ENCODE results near the gene UEVLD. TPM values are rescaled to one million over a fixed set of nuclear protein-coding genes. Genes with fewer than 3 reads are reported as not detected.
A peak's percentile ranks its signal among the peaks of the same experiment; 100 is the strongest.

The UEVLD gene
- total RNA-seq, 1 experiment from 2014 or later = 31.6 TPM

DNA sequence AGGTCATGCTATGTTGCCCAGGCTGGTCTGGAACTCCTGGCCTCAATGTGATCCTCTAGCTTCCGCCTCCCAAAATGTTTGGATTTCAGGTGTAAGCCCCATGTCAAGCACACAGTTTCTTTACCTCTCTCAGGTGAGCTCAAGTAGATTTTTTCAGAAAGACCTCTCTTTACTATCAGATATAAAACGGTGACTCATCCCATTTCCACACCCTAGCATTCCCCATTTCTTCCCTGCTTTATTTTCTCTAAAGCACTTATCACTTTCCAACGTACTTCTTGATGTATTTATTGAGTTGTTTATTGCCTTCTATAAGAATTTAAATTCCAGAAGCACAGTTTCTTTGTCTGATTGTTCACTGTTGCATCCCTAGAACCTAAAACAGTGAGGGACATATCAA lies 65.5 kb downstream of the UEVLD start:
- Histone ChIP-seq H2AFZ (no peak overlapping the region), H3K79me2 (ENCODE audit: low read depth) (peaks cover 85% of the 10 kb centered on the region), H3K27ac (no peak overlapping the region), H3K9me3 (ENCODE audit: insufficient read depth, low read depth) (no peaks in the 10 kb centered on the region), H4K20me1 (ENCODE audit: insufficient read depth) (peaks cover 18% of the 10 kb centered on the region), H3K4me1 (replicated peaks; ENCODE audit: insufficient read depth) (peaks cover 29% of the 10 kb centered on the region), H3K9me2 (ENCODE audit: insufficient read depth) (no peaks in the 10 kb centered on the region), H3K36me3 (ENCODE audit: low read depth) (0 out of 2 replicates have a peak, but pooled peaks cover 5% of the 10 kb centered on the region), H3F3A (ENCODE audit: insufficient read depth, low read depth) (peaks cover 30% of the 10 kb centered on the region), H3K4me2 (no peak overlapping the region), H3K27me3 (ENCODE audit: insufficient read depth, low read depth) (no peaks in the 10 kb centered on the region), H3K4me3 (no peak overlapping the region)
- DNase-seq = peak in 1 of 2 experiments; percentile 61
- CTCF ChIA-PET = interaction anchor here (0.6 kb wide), 1 partner anchor 19 kb away, joined by 4 read pairs; no protein-coding TSS in a partner anchor
- POLR2A ChIA-PET (ENCODE audit: unreplicated experiment) = interaction anchor here (0.6 kb wide), 3 partner anchors 15 to 127 kb away, joined by 3 to 5 read pairs (median 4); no protein-coding TSS in a partner anchor
- BruUV-seq (replicated peaks) = no TSS peak
- intact Hi-C loops (cut with micrococcal nuclease; ENCODE audit: unreplicated experiment) = loop anchor here (10.0 kb wide), 2 partner anchors 128 to 408 kb away; partner anchors contain the start of gene LDHA
- TF ChIP-seq, protein P1, sequence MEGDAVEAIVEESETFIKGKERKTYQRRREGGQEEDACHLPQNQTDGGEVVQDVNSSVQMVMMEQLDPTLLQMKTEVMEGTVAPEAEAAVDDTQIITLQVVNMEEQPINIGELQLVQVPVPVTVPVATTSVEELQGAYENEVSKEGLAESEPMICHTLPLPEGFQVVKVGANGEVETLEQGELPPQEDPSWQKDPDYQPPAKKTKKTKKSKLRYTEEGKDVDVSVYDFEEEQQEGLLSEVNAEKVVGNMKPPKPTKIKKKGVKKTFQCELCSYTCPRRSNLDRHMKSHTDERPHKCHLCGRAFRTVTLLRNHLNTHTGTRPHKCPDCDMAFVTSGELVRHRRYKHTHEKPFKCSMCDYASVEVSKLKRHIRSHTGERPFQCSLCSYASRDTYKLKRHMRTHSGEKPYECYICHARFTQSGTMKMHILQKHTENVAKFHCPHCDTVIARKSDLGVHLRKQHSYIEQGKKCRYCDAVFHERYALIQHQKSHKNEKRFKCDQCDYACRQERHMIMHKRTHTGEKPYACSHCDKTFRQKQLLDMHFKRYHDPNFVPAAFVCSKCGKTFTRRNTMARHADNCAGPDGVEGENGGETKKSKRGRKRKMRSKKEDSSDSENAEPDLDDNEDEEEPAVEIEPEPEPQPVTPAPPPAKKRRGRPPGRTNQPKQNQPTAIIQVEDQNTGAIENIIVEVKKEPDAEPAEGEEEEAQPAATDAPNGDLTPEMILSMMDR (conservative IDR thresholded peaks at IDR 0.05) = no peak
- no peak for TF ChIP-seq EZH2 (IDR thresholded peaks at IDR 0.05; ENCODE audit: low read depth)

GRCh38 chr11:18522388-18522787 lies 66.1 kb downstream of the UEVLD start:
- Histone ChIP-seq H3K27me3 (ENCODE audit: insufficient read depth, low read depth) (no peaks in the 10 kb centered on the region), H3K9me3 (ENCODE audit: insufficient read depth, low read depth) (no peaks in the 10 kb centered on the region), H3K36me3 (ENCODE audit: low read depth) (0 out of 2 replicates have a peak, but pooled peaks cover 8% of the 10 kb centered on the region), H3K4me1 (replicated peaks; ENCODE audit: insufficient read depth) (peaks cover 24% of the 10 kb centered on the region), H3K79me2 (ENCODE audit: low read depth) (peaks cover 81% of the 10 kb centered on the region), H3F3A (ENCODE audit: insufficient read depth, low read depth) (peaks cover 24% of the 10 kb centered on the region; the same call in 1 of the 2 replicates), H3K9me2 (ENCODE audit: insufficient read depth) (no peaks in the 10 kb centered on the region), H2AFZ (no peak overlapping the region), H3K4me3 (no peak overlapping the region), H3K27ac (no peak overlapping the region), H3K4me2 (no peak overlapping the region), H4K20me1 (ENCODE audit: insufficient read depth) (peaks cover 18% of the 10 kb centered on the region)
- POLR2A ChIA-PET (ENCODE audit: unreplicated experiment) = interaction anchor here (0.6 kb wide), 1 partner anchor 127 kb away, joined by 5 read pairs; no protein-coding TSS in a partner anchor
- no TSS peak for BruUV-seq (replicated peaks)
- CTCF ChIA-PET = interaction anchor here (0.6 kb wide), 1 partner anchor 18 kb away, joined by 4 read pairs; no protein-coding TSS in a partner anchor
- intact Hi-C loops (cut with micrococcal nuclease; ENCODE audit: unreplicated experiment) = loop anchor here (10.0 kb wide), 2 partner anchors 128 to 408 kb away; partner anchors contain the start of gene LDHA
- no peak for DNase-seq
- TF ChIP-seq EZH2 (IDR thresholded peaks at IDR 0.05; ENCODE audit: low read depth) = no peak
- TF ChIP-seq, protein P1 (conservative IDR thresholded peaks at IDR 0.05) = 0 out of 2 replicates have a peak, but pooled peaks have one; percentile 21

GRCh38 chr11:18521122-18521521 lies 67.4 kb downstream of the UEVLD start:
- CTCF ChIA-PET = no interaction called here

More at GRCh38 chr11:18521122-18521521, 67.4 kb downstream of the UEVLD start:
- BruUV-seq (replicated peaks) = no TSS peak
- peaks cover 24% of the 10 kb centered on the region for H3K4me1 ChIP-seq (replicated peaks; ENCODE audit: insufficient read depth)
- TF ChIP-seq EZH2 (IDR thresholded peaks at IDR 0.05; ENCODE audit: low read depth) = no peak
- TF ChIP-seq, protein P1 (conservative IDR thresholded peaks at IDR 0.05) = no peak
- no peak overlapping the region for H2AFZ ChIP-seq
- H4K20me1 ChIP-seq (ENCODE audit: insufficient read depth) = peaks cover 18% of the 10 kb centered on the region
- no peaks in the 10 kb centered on the region for H3K9me3 ChIP-seq (ENCODE audit: insufficient read depth, low read depth)
- H3K4me3 ChIP-seq = no peak overlapping the region
- POLR2A ChIA-PET (ENCODE audit: unreplicated experiment) = no interaction called here
- DNase-seq = no peak
- peaks cover 74% of the 10 kb centered on the region for H3K79me2 ChIP-seq (ENCODE audit: low read depth)
- no peaks in the 10 kb centered on the region for H3K27me3 ChIP-seq (ENCODE audit: insufficient read depth, low read depth)
- H3K9me2 ChIP-seq (ENCODE audit: insufficient read depth) = no peaks in the 10 kb centered on the region
- H3K4me2 ChIP-seq = no peak overlapping the region
- H3K36me3 ChIP-seq (ENCODE audit: low read depth) = peaks cover 14% of the 10 kb centered on the region; the same call in 1 of the 2 replicates
- intact Hi-C loops (cut with micrococcal nuclease; ENCODE audit: unreplicated experiment) = loop anchor here (10.0 kb wide), 2 partner anchors 126 to 406 kb away; partner anchors contain the start of gene LDHA
- no peak overlapping the region for H3K27ac ChIP-seq
- H3F3A ChIP-seq (ENCODE audit: insufficient read depth, low read depth) = peaks cover 20% of the 10 kb centered on the region; the same call in 1 of the 2 replicates

All from PC-9 (cell line).